GM23248 (cell line): ENCODE results near the gene HSPH1.

Experiments
- EZH2 ChIP-seq: fragments of 200-600 bp; sonication (generic); IDR thresholded peaks from 2 replicates; pipeline ENCODE4 v1.6.1; 2018; ENCODE audit warnings: antibody characterized with exemption, mild to moderate bottlenecking; ENCODE audit not compliant: insufficient read depth, poor library complexity, severe bottlenecking
- EZH2phosphoT487 ChIP-seq: fragments of 200-600 bp; sonication (generic); IDR thresholded peaks from 2 replicates; pipeline ENCODE4 v1.6.1; 2018; ENCODE audit warnings: antibody characterized with exemption, moderate library complexity, mild to moderate bottlenecking, low read depth; ENCODE audit not compliant: insufficient read depth

- no peak for TF ChIP-seq EZH2
- no peak for TF ChIP-seq EZH2phosphoT487
These were observed 37.8 kb upstream of the HSPH1 start for GRCh38 chr13:31199527-31199848.
